Measurements from ENCODE around the gene ABLIM1.

DNA sequence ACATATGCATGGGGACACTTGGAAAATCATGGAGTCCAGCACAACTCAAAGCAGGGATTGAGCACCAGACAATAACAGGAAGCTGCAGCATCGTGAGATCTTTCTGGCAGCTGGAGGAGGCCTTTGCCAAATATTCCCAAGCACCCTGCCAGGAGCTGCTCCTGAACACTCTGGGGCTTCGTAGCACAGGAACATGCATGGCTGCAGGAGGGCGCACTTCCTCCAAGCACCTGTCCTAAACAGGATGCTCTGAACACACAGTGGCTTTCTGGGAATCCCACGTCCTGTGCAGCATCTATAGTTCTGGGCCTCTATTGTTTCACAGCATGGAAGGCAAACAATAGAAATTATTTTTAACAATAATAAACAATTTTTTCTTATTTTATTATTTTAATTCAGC, 4.1 kb downstream of the ABLIM1 start:
- no peak for TF ChIP-seq SIN3A (IDR thresholded peaks at IDR 0.05; ENCODE audit: borderline replicate concordance, low read depth, low read length)
- TF ChIP-seq FOXM1 (CRISPR knock-in tag; IDR thresholded peaks at IDR 0.05): no peak
- no peak for TF ChIP-seq ZBTB46 (CRISPR knock-in tag; IDR thresholded peaks at IDR 0.05; ENCODE audit: borderline replicate concordance)
- no peak for TF ChIP-seq CTCF (CRISPR knock-in tag; IDR thresholded peaks at IDR 0.05)
- TF ChIP-seq HIVEP1 (CRISPR knock-in tag; IDR thresholded peaks at IDR 0.05): no peak
- no peak for TF ChIP-seq ZNF512B (CRISPR knock-in tag; IDR thresholded peaks at IDR 0.05; ENCODE audit: borderline replicate concordance)
- TF ChIP-seq PHF8 (CRISPR knock-in tag; IDR thresholded peaks at IDR 0.05): no peak
- no peak for TF ChIP-seq TRIM24 (CRISPR knock-in tag; IDR thresholded peaks at IDR 0.05)
- TF ChIP-seq, protein P1, sequence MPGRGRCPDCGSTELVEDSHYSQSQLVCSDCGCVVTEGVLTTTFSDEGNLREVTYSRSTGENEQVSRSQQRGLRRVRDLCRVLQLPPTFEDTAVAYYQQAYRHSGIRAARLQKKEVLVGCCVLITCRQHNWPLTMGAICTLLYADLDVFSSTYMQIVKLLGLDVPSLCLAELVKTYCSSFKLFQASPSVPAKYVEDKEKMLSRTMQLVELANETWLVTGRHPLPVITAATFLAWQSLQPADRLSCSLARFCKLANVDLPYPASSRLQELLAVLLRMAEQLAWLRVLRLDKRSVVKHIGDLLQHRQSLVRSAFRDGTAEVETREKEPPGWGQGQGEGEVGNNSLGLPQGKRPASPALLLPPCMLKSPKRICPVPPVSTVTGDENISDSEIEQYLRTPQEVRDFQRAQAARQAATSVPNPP (CRISPR knock-in tag; IDR thresholded peaks at IDR 0.05): no peak

All from HepG2 (cell line).